ENCODE results near the gene STK40. TPM values are rescaled to one million over a fixed set of nuclear protein-coding genes. Genes with fewer than 3 reads are reported as not detected.
A peak's percentile ranks its signal among the peaks of the same experiment; 100 is the strongest.

STK40 gene
- total and polyA plus RNA-seq, 9 of the 15 experiments (the other 6 are each of a cell fraction or from before 2014, with no cell fraction given), result 0.69 to 94.3 (median 39.1) TPM

DNA sequence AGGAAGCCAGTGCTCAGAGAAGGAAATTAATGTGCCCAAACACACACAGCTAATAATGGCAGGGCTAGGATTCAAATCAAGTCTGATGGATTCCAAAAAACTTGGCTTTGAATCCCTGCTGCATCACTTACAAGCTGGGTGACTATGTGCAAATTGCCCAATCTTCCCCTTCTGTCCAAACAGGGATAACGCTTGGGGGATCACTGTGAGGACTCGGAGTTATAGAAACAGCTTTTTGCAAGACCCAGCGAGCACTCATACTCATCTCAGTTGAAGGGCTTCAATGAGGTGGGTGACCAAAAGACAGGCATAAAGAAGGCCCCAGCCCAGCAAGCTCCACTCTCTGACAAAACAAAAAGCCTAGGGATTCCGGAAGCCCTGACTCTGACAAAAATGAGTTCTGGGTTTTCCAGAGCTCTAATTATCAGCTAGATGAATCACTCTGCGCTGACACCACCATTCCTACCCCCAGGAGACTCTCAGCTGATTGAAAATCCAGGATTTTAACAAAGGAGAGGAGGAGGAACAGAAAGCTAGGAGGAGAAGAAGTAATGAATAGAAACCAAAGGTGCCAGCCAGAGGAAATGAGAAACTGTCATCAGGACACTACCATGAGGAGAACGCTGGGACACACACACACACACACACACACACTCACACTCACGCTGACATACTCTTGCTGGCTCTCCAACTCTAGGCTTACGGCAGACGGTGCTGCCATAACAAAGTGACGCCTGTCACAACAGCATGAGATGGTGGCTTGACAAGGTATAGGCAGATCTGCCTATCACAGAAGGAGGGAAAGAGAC, 1.6 kb upstream of the STK40 start (continued):
- TF ChIP-seq, protein P1, sequence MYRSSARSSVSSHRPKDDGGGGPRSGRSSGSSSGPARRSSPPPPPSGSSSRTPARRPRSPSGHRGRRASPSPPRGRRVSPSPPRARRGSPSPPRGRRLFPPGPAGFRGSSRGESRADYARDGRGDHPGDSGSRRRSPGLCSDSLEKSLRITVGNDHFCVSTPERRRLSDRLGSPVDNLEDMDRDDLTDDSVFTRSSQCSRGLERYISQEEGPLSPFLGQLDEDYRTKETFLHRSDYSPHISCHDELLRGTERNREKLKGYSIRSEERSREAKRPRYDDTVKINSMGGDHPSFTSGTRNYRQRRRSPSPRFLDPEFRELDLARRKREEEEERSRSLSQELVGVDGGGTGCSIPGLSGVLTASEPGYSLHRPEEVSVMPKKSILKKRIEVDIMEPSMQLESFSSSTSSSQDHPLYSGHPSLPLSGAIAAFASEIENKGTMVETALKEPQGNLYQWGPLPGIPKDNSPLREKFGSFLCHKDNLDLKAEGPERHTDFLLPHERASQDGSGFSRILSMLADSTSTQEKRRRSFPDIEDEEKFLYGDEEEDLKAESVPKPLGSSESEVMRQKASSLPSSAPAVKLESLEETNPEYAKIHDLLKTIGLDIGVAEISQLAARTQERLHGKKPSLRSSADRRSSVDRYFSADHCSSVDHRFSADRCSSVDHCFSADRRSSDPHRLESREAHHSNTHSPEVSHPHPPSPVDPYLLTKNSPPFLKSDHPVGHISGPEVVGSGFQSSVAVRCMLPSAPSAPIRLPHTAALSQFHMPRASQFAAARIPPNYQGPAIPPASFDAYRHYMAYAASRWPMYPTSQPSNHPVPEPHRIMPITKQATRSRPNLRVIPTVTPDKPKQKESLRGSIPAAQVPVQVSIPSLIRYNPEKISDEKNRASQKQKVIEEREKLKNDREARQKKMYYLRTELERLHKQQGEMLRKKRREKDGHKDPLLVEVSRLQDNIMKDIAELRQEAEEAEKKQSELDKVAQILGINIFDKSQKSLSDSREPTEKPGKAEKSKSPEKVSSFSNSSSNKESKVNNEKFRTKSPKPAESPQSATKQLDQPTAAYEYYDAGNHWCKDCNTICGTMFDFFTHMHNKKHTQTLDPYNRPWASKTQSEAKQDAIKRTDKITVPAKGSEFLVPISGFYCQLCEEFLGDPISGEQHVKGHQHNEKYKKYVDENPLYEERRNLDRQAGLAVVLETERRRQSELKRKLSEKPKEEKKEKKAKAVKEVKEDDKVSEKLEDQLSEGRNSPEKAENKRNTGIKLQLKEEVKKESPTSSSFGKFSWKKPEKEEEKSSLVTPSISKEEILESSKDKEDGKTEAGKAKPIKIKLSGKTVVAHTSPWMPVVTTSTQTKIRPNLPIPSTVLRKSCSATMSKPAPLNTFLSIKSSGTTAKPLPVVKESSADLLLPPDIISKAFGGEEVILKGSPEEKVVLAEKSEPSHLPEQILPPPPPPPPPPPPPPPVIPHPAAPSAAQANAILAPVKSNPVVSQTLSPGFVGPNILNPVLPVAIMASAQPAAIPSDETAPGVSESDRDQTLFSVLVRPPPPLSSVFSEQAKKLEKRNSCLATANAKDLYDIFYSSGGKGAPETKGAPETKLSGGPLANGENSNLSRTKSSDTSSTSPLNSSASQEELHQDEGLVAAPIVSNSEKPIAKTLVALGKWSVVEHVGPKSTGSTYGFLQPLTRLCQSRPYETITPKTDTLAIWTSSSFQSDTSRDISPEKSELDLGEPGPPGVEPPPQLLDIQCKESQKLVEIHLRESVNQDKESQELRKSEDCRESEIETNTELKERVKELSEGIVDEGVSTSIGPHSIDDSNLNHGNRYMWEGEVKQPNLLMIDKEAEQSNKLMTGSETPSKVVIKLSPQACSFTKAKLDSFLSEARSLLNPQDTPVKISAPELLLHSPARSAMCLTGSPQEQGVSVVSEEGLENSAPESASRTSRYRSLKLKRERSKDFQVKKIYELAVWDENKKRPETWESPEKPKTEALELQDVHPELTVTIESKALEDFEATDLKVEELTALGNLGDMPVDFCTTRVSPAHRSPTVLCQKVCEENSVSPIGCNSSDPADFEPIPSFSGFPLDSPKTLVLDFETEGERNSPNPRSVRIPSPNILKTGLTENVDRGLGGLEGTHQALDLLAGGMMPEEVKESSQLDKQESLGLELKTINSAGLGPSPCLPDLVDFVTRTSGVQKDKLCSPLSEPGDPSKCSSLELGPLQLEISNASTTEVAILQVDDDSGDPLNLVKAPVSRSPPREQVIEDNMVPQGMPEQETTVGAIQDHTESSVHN (IDR thresholded peaks at IDR 0.05; ENCODE audit: borderline replicate concordance in 1 of 2, low read depth in 1 of 2), result peak in 1 of 2 experiments; percentile 63; a peak in 1 of 4 replicates
- TF ChIP-seq CBFB (CRISPR knock-in tag; IDR thresholded peaks at IDR 0.05), result no peak
- no peak for TF ChIP-seq TCF7L2 (IDR thresholded peaks at IDR 0.05; ENCODE audit: low read depth, low read length)
- TF ChIP-seq PTTG1 (tag; IDR thresholded peaks at IDR 0.05; ENCODE audit: low read depth), result 0 out of 2 replicates have a peak, but pooled peaks have one; percentile 31
- TF ChIP-seq SP2 (IDR thresholded peaks at IDR 0.05; ENCODE audit: extremely low read depth, low read depth, low read length, poor library complexity, severe bottlenecking), result no peak
- no peak for TF ChIP-seq THAP7 (CRISPR knock-in tag; IDR thresholded peaks at IDR 0.05)
- TF ChIP-seq BDP1 (IDR thresholded peaks at IDR 0.05; ENCODE audit: insufficient read depth, insufficient read length), result no peak
- peak; percentile 56 for TF ChIP-seq RBM25 (IDR thresholded peaks at IDR 0.05; ENCODE audit: low read depth, low read length, severe bottlenecking)
- peak; percentile 27; the same call in 1 of the 2 replicates for TF ChIP-seq DPF2 (IDR thresholded peaks at IDR 0.05)
- no peak for TF ChIP-seq SOX6 (IDR thresholded peaks at IDR 0.05)
